ENCODE measurements around the gene KCTD15.

The KCTD15 gene, protein sequence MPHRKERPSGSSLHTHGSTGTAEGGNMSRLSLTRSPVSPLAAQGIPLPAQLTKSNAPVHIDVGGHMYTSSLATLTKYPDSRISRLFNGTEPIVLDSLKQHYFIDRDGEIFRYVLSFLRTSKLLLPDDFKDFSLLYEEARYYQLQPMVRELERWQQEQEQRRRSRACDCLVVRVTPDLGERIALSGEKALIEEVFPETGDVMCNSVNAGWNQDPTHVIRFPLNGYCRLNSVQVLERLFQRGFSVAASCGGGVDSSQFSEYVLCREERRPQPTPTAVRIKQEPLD

DNA sequence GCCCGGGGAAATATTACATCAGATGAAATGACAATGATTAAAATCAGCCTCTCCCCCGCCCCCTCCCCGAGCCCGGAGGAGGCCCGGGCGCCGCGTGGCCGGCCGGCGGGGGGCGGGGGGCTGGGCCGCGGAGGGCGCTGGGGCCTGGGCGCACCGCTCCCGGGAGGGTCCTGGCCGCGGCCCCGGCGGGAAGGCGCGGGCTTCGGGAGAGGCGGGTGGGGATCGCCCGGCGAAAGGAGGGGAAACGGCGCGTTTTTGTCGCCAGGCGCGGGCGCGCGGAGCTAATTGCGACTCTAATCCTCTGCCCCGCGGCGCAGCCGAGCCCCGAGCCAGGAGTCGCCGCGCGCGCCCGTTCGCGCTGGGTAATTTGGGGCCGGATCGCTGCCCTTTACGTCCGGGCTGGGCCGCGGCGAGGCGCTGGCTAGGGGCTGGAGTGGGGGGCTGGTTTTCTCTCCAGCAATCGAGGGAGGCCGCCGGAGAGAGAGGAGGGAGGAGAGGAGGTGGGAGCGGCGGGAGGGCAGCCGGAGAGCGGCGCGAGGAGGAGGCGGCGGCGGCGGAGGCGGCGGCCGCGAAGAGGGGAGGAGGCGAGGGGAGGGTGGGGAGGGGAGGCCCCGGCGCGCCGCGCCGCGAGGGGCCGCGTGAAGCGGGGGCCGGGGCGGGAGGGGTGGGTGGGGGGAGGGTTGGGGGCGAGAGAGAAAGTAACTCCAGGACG, at the start of gene KCTD15:
TSS of gene KCTD15 (plus strand) at position 707 of the 712 bp plus-strand sequence. CDS start 3,585 bp downstream, outside the sequence.
- Histone ChIP-seq H3K27ac (ENCODE audit: low read depth, low read length) (no peak within 1 kb of the TSS), H3K9me2 (replicated peaks; ENCODE audit: insufficient read depth, low read length) (no peaks in the 10 kb centered on the region), H3K36me3 (ENCODE audit: low read length) (no peaks in the 10 kb centered on the region), H3F3A (ENCODE audit: insufficient read depth) (no peaks in the 10 kb centered on the region), H3K9me3 (ENCODE audit: insufficient read depth, low read length) (no peaks in the 10 kb centered on the region), H2AFZ (ENCODE audit: low read depth, low read length, severe bottlenecking) (no peak within 1 kb of the TSS), H3K27me3 (ENCODE audit: low read length) (no peaks in the 10 kb centered on the region), H3K79me2 (ENCODE audit: insufficient read depth, low read length) (no peaks in the 10 kb centered on the region), H3K9ac (ENCODE audit: low read length) (no peak within 1 kb of the TSS), H3K4me3 (ENCODE audit: insufficient read depth, low read length, poor library complexity, severe bottlenecking) (no peak within 1 kb of the TSS), H4K20me1 (ENCODE audit: low read depth, low read length) (no peaks in the 10 kb centered on the region), H3K4me2 (ENCODE audit: low read depth, low read length, poor library complexity, severe bottlenecking) (no peak within 1 kb of the TSS)
- no peak for TF ChIP-seq EZH2phosphoT487 (conservative IDR thresholded peaks at IDR 0.05; ENCODE audit: low read length)

DNA sequence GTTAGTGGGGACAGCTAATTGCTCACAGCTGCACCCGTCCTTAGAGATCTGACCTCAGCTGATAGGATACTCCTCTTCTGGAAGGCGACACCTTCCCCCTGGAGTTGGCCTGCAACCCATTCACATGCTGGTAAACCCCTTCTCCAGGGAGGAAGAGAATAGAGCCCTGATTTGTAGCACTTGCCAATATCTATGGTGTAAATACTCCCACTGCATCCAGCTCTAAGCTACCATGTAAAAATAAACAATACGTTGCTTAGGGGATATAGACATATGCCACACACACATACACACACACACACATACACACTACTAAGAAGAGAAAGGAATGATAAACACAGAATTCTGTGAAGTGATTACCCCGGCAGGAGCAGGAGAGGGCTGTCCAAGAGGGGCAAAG, 49.4 kb upstream of the KCTD15 start:
- Histone ChIP-seq H4K20me1 (ENCODE audit: low read depth, low read length) (no peaks in the 10 kb centered on the region), H3K4me3 (ENCODE audit: insufficient read depth, low read length, poor library complexity, severe bottlenecking) (no peak overlapping the region), H3K27me3 (ENCODE audit: low read length) (no peaks in the 10 kb centered on the region), H3K4me2 (ENCODE audit: low read depth, low read length, poor library complexity, severe bottlenecking) (no peak overlapping the region), H3K9ac (ENCODE audit: low read length) (no peak overlapping the region), H2AFZ (ENCODE audit: low read depth, low read length, severe bottlenecking) (no peak overlapping the region), H3K36me3 (ENCODE audit: low read length) (no peaks in the 10 kb centered on the region), H3K9me2 (replicated peaks; ENCODE audit: insufficient read depth, low read length) (no peaks in the 10 kb centered on the region), H3K9me3 (ENCODE audit: insufficient read depth, low read length) (no peaks in the 10 kb centered on the region), H3K27ac (ENCODE audit: low read depth, low read length) (no peak overlapping the region), H3K79me2 (ENCODE audit: insufficient read depth, low read length) (no peaks in the 10 kb centered on the region), H3F3A (ENCODE audit: insufficient read depth) (no peaks in the 10 kb centered on the region)
- TF ChIP-seq EZH2phosphoT487 (conservative IDR thresholded peaks at IDR 0.05; ENCODE audit: low read length) = no peak
- TF ChIP-seq, protein P1, sequence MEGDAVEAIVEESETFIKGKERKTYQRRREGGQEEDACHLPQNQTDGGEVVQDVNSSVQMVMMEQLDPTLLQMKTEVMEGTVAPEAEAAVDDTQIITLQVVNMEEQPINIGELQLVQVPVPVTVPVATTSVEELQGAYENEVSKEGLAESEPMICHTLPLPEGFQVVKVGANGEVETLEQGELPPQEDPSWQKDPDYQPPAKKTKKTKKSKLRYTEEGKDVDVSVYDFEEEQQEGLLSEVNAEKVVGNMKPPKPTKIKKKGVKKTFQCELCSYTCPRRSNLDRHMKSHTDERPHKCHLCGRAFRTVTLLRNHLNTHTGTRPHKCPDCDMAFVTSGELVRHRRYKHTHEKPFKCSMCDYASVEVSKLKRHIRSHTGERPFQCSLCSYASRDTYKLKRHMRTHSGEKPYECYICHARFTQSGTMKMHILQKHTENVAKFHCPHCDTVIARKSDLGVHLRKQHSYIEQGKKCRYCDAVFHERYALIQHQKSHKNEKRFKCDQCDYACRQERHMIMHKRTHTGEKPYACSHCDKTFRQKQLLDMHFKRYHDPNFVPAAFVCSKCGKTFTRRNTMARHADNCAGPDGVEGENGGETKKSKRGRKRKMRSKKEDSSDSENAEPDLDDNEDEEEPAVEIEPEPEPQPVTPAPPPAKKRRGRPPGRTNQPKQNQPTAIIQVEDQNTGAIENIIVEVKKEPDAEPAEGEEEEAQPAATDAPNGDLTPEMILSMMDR (IDR thresholded peaks at IDR 0.05; ENCODE audit: insufficient read depth, low read length, poor library complexity, severe bottlenecking) = no peak

DNA sequence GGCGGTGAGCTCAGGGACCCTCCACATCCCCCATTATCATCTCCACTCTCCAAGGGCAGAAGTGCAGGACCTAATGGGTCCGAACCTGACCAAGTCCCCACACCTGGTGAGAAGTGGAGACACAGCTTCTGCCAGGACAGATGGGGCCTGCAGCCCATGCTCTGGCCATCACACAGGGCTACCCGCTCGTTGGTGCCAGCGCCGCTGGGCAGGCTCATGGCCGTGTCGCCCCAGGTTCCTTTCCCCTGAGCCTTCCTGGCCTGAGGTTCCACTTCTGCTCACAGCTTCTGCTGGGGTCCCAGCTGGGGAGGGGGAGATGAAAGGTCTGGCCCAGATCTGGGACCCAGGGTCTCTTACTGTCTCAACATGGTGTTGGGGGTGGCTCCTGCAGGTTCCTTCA, 48.4 kb upstream of the KCTD15 start:
- Histone ChIP-seq H3K27ac (ENCODE audit: low read depth, low read length) (no peak overlapping the region), H4K20me1 (ENCODE audit: low read depth, low read length) (no peaks in the 10 kb centered on the region), H3K9me3 (ENCODE audit: insufficient read depth, low read length) (no peaks in the 10 kb centered on the region), H3K36me3 (ENCODE audit: low read length) (no peaks in the 10 kb centered on the region), H3K4me3 (ENCODE audit: insufficient read depth, low read length, poor library complexity, severe bottlenecking) (no peak overlapping the region), H2AFZ (ENCODE audit: low read depth, low read length, severe bottlenecking) (no peak overlapping the region), H3K9me2 (replicated peaks; ENCODE audit: insufficient read depth, low read length) (no peaks in the 10 kb centered on the region), H3K9ac (ENCODE audit: low read length) (no peak overlapping the region), H3K79me2 (ENCODE audit: insufficient read depth, low read length) (no peaks in the 10 kb centered on the region), H3K4me2 (ENCODE audit: low read depth, low read length, poor library complexity, severe bottlenecking) (no peak overlapping the region), H3K27me3 (ENCODE audit: low read length) (no peaks in the 10 kb centered on the region), H3F3A (ENCODE audit: insufficient read depth) (no peaks in the 10 kb centered on the region)
- TF ChIP-seq, protein P1 (IDR thresholded peaks at IDR 0.05; ENCODE audit: insufficient read depth, low read length, poor library complexity, severe bottlenecking) = no peak
- no peak for TF ChIP-seq EZH2phosphoT487 (conservative IDR thresholded peaks at IDR 0.05; ENCODE audit: low read length)

DNA sequence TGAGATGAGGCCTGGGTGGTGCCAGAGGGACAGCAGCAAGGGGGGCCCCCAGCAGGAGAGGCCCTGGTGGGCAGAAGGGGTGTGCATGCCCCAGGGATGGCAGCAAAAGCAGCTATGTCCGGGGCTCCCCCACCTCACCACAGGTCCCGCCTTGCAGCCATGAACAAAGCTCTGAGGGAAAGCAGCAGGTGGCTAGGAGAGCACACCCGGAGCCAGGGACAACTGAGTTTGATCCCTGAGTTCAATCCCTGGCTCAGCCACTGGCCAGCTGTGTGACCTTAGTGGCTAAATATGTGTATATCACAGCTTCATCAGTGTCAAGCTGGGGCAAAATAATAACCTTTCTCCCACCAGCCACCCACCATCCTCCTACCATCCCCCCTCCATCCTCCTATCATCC, 47.7 kb upstream of the KCTD15 start:
- no peak overlapping the region for H2AFZ ChIP-seq (ENCODE audit: low read depth, low read length, severe bottlenecking)
- H3K9me3 ChIP-seq (ENCODE audit: insufficient read depth, low read length) = no peaks in the 10 kb centered on the region
- H3K9ac ChIP-seq (ENCODE audit: low read length) = no peak overlapping the region
- no peak overlapping the region for H3K27ac ChIP-seq (ENCODE audit: low read depth, low read length)
- H3K36me3 ChIP-seq (ENCODE audit: low read length) = no peaks in the 10 kb centered on the region
- H3K9me2 ChIP-seq (replicated peaks; ENCODE audit: insufficient read depth, low read length) = no peaks in the 10 kb centered on the region
- H3K79me2 ChIP-seq (ENCODE audit: insufficient read depth, low read length) = no peaks in the 10 kb centered on the region
- H4K20me1 ChIP-seq (ENCODE audit: low read depth, low read length) = no peaks in the 10 kb centered on the region
- no peaks in the 10 kb centered on the region for H3K27me3 ChIP-seq (ENCODE audit: low read length)
- TF ChIP-seq, protein P1 (IDR thresholded peaks at IDR 0.05; ENCODE audit: insufficient read depth, low read length, poor library complexity, severe bottlenecking) = no peak
- TF ChIP-seq EZH2phosphoT487 (conservative IDR thresholded peaks at IDR 0.05; ENCODE audit: low read length) = no peak
- H3K4me2 ChIP-seq (ENCODE audit: low read depth, low read length, poor library complexity, severe bottlenecking) = no peak overlapping the region
- no peaks in the 10 kb centered on the region for H3F3A ChIP-seq (ENCODE audit: insufficient read depth)
- H3K4me3 ChIP-seq (ENCODE audit: insufficient read depth, low read length, poor library complexity, severe bottlenecking) = no peak overlapping the region
